GM23248 (cell line): ENCODE data around the gene RTCB. TPM values are rescaled to one million over a fixed set of nuclear protein-coding genes. Genes with fewer than 3 reads are reported as not detected.

Experiments used
- DNase-seq: peaks from one replicate; pipeline ENCODE4 v3.0.0-alpha.2; 2015
- H2AFZ ChIP-seq: fragments of 200-600 bp; sonication (generic); 2 replicates; pipeline ENCODE4 v1.6.1; 2016; ENCODE audit warnings: antibody characterized with exemption
- H3F3A ChIP-seq: fragments of 200-600 bp; sonication (generic); 2 replicates; pipeline ENCODE4 v1.6.1; 2016; ENCODE audit warnings: mild to moderate bottlenecking, antibody characterized with exemption, mixed run types; ENCODE audit not compliant: insufficient read depth
- H3K27ac ChIP-seq: fragments of 200-600 bp; sonication (generic); 2 replicates; pipeline ENCODE4 v1.5.1; 2016; ENCODE audit warnings: mild to moderate bottlenecking
- H3K27me3 ChIP-seq: fragments of 200-600 bp; sonication (generic); replicated peaks from 2 replicates; pipeline ENCODE4 v1.6.1; 2016; ENCODE audit warnings: mild to moderate bottlenecking; ENCODE audit not compliant: insufficient read depth
- H3K36me3 ChIP-seq: fragments of 200-600 bp; sonication (generic); 2 replicates; pipeline ENCODE4 v1.6.1; 2016; ENCODE audit warnings: low read depth, mild to moderate bottlenecking
- H3K4me1 ChIP-seq: fragments of 200-600 bp; sonication (generic); 2 replicates; pipeline ENCODE4 v1.6.1; 2016; ENCODE audit warnings: mild to moderate bottlenecking; ENCODE audit not compliant: insufficient read depth
- H3K4me2 ChIP-seq: fragments of 200-600 bp; sonication (generic); one replicate; pipeline ENCODE4 v1.6.1; 2016; ENCODE audit warnings: mild to moderate bottlenecking; ENCODE audit not compliant: unreplicated experiment
- H3K4me3 ChIP-seq: fragments of 200-600 bp; sonication (generic); 2 replicates; pipeline ENCODE4 v1.5.1; 2016; ENCODE audit warnings: mild to moderate bottlenecking
- H3K79me2 ChIP-seq: fragments of 200-600 bp; sonication (generic); 2 replicates; pipeline ENCODE4 v1.6.1; 2016; ENCODE audit warnings: mild to moderate bottlenecking; ENCODE audit not compliant: insufficient read depth
- H3K9ac ChIP-seq: fragments of 200-600 bp; sonication (generic); 2 replicates; pipeline ENCODE4 v1.6.1; 2016; ENCODE audit warnings: mild to moderate bottlenecking
- H3K9me2 ChIP-seq: fragments of 200-600 bp; sonication (generic); 2 replicates; pipeline ENCODE4 v1.6.1; 2016; ENCODE audit warnings: mixed run types, mild to moderate bottlenecking, moderate library complexity; ENCODE audit not compliant: insufficient read depth
- H3K9me3 ChIP-seq: fragments of 200-600 bp; sonication (generic); one replicate; pipeline ENCODE4 v1.6.1; 2017; ENCODE audit warnings: low read depth
- H4K20me1 ChIP-seq: fragments of 200-600 bp; sonication (generic); 2 replicates; pipeline ENCODE4 v1.6.0; 2016; ENCODE audit not compliant: insufficient read depth
- EZH2 ChIP-seq: fragments of 200-600 bp; sonication (generic); IDR thresholded peaks from 2 replicates; pipeline ENCODE4 v1.6.1; 2018; ENCODE audit warnings: antibody characterized with exemption, mild to moderate bottlenecking; ENCODE audit not compliant: insufficient read depth, poor library complexity, severe bottlenecking
- EZH2phosphoT487 ChIP-seq: fragments of 200-600 bp; sonication (generic); IDR thresholded peaks from 2 replicates; pipeline ENCODE4 v1.6.1; 2018; ENCODE audit warnings: antibody characterized with exemption, moderate library complexity, mild to moderate bottlenecking, low read depth; ENCODE audit not compliant: insufficient read depth
- WGBS, 2 experiments: methylation state at CpG; one replicate each; pipeline ENCODE4 v1.1.6; 2015 to 2017; ENCODE audit warnings: low lambda C conversion rate in 2 of 2, low coverage in 1 of 2; ENCODE audit errors: missing lambda C conversion rate in 2 of 2; 5-methylcytosine and 5-hydroxymethylcytosine counted together
- in situ Hi-C: fragments of 300-500 bp; cut with MboI; formaldehyde crosslinking; loops from 2 replicates; pipeline ENCODE4 v1.15.0; 2020
- polyA plus RNA-seq: library from polyadenylated mRNA; unstranded; fragments of >200 nt; fragmentation: Nextera tagmentation; extraction: Ambion mirVana; gene quantifications from 2 replicates; pipeline ENCODE4 v1.2.1, GENCODE V29; 2016
- small RNA-seq: library from RNA; depleted of rRNA; stranded (forward); fragments of <200 nt; gene quantifications from one replicate; pipeline ENCODE3, GENCODE V24; 2014; ENCODE audit warnings: low read depth, low replicate concordance
- total RNA-seq: library from RNA; depleted of rRNA; stranded (reverse); fragments of >200 nt; shearing (Covaris generic); gene quantifications from 2 replicates; pipeline ENCODE4 v1.2.3, GENCODE V29; 2014; rRNA removed

The RTCB gene
- total and polyA plus RNA-seq, 2 experiments from 2014 or later: 88.8 to 101 TPM

GRCh38 chr22:32341122-32341740 lies 70.8 kb downstream of the RTCB start:
- H3K27ac ChIP-seq: no peak overlapping the region

DNA sequence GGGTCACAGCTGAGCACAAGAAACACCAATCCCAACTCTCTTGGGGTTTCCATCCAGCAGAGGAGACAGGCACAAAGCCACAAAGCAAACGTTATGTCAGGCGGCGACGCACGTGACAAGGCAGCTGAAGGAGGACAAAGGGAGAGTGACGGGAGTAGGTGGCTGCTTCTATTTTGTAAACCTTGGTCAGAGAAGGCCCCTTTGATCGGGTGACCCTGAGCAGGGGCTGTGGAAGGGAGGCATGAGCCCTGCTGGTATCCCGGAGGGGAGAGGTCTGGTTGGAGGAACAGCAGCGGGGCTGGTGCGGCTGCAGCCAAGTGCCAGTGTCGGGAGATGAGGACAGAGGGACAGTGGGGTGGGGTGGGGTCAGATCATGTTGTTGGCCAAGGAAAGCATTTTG lies 71.6 kb downstream of the RTCB start:
- H2AFZ ChIP-seq: no peak overlapping the region
- H3K79me2 ChIP-seq: no peaks in the 10 kb centered on the region
- no peak overlapping the region for H3K4me2 ChIP-seq
- WGBS, 2 experiments: 68 to 71% methylated on average over 11 of the region's 11 CpGs
- H3K4me1 ChIP-seq: no peaks in the 10 kb centered on the region
- no peaks in the 10 kb centered on the region for H3K9me2 ChIP-seq
- no peak for DNase-seq
- no peak overlapping the region for H3K27ac ChIP-seq
- H3K27me3 ChIP-seq: peaks cover 43% of the 10 kb centered on the region
- H3K36me3 ChIP-seq: no peaks in the 10 kb centered on the region
- no peaks in the 10 kb centered on the region for H4K20me1 ChIP-seq
- no peak overlapping the region for H3K4me3 ChIP-seq
- no peaks in the 10 kb centered on the region for H3K9me3 ChIP-seq
- in situ Hi-C loops: no loop called here
- H3K9ac ChIP-seq: no peak overlapping the region
- no peak for TF ChIP-seq EZH2
- TF ChIP-seq EZH2phosphoT487: no peak
- no peaks in the 10 kb centered on the region for H3F3A ChIP-seq

More at GRCh38 chr22:32341122-32341740, 70.8 kb downstream of the RTCB start:
- no peaks in the 10 kb centered on the region for H3K9me3 ChIP-seq
- no peak for TF ChIP-seq EZH2
- TF ChIP-seq EZH2phosphoT487: no peak
- no peak overlapping the region for H3K9ac ChIP-seq
- H3K4me2 ChIP-seq: no peak overlapping the region
- H3K4me3 ChIP-seq: no peak overlapping the region
- H3K79me2 ChIP-seq: no peaks in the 10 kb centered on the region
- H3K9me2 ChIP-seq: no peaks in the 10 kb centered on the region
- no peaks in the 10 kb centered on the region for H3K36me3 ChIP-seq
- no peaks in the 10 kb centered on the region for H3K4me1 ChIP-seq
- in situ Hi-C loops: no loop called here
- peaks cover 48% of the 10 kb centered on the region for H3K27me3 ChIP-seq
- no peaks in the 10 kb centered on the region for H4K20me1 ChIP-seq
- no peak for DNase-seq
- 60 to 66% methylated on average over 12 to 13 of the region's 13 CpGs for WGBS, 2 experiments
- no peaks in the 10 kb centered on the region for H3F3A ChIP-seq
- no peak overlapping the region for H2AFZ ChIP-seq

- WGBS, 2 experiments: 69 to 71% methylated on average over 22 to 23 of the region's 23 CpGs
- peaks cover 33% of the 10 kb centered on the region for H3K27me3 ChIP-seq
- no peak for TF ChIP-seq EZH2phosphoT487
- TF ChIP-seq EZH2: no peak
- no peaks in the 10 kb centered on the region for H3K79me2 ChIP-seq
- H3F3A ChIP-seq: no peaks in the 10 kb centered on the region
- no peak overlapping the region for H3K4me2 ChIP-seq
- H3K9me3 ChIP-seq: no peaks in the 10 kb centered on the region
- H3K4me3 ChIP-seq: no peak overlapping the region
- H3K27ac ChIP-seq: no peak overlapping the region
- DNase-seq: no peak
- in situ Hi-C loops: no loop called here
- H2AFZ ChIP-seq: no peak overlapping the region
- H3K4me1 ChIP-seq: no peaks in the 10 kb centered on the region
- H3K36me3 ChIP-seq: no peaks in the 10 kb centered on the region
- no peaks in the 10 kb centered on the region for H4K20me1 ChIP-seq
- no peak overlapping the region for H3K9ac ChIP-seq
- H3K9me2 ChIP-seq: no peaks in the 10 kb centered on the region
Measured at GRCh38 chr22:32339190-32340012, 72.6 kb downstream of the RTCB start.

DNA sequence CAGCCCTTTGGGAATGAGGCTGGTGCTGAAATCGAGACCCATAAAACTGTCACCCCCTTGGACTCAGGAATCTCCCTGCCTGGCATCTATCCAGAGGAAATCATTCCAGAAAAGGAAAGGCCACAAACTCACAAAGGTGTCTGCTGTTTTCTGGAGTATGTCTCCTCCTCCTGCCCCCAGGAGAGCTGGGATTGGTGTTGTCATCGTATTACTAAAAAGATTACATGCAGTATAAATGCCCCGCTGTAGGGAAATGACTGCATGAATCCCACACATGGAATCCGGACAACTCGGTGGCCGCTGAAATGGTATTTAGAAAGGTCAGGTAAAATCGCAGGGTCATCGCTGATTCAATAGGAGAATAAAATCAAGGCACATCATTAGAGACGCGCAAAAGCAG lies 73.3 kb downstream of the RTCB start:
- in situ Hi-C loops: no loop called here
- no peak overlapping the region for H3K9ac ChIP-seq
- TF ChIP-seq EZH2phosphoT487: no peak
- H3K9me3 ChIP-seq: no peaks in the 10 kb centered on the region
- H3F3A ChIP-seq: no peaks in the 10 kb centered on the region
- WGBS, 2 experiments: 70 to 72% methylated on average over 10 of the region's 10 CpGs
- H2AFZ ChIP-seq: no peak overlapping the region
- no peaks in the 10 kb centered on the region for H3K36me3 ChIP-seq
- DNase-seq: no peak
- H3K79me2 ChIP-seq: no peaks in the 10 kb centered on the region
- H3K4me3 ChIP-seq: no peak overlapping the region
- no peak overlapping the region for H3K4me2 ChIP-seq
- H3K4me1 ChIP-seq: no peaks in the 10 kb centered on the region
- H3K9me2 ChIP-seq: no peaks in the 10 kb centered on the region
- H3K27me3 ChIP-seq: peaks cover 30% of the 10 kb centered on the region
- no peak overlapping the region for H3K27ac ChIP-seq
- no peaks in the 10 kb centered on the region for H4K20me1 ChIP-seq

Small RNA genes within 50 kb of the gene (small RNA-seq; reads per million reads assigned to genes)
- gene AL021937.2 (not detected), gene IGLVIVOR22-2 (not detected), gene RF02171 (not detected), gene RF02172 (not detected)

Other genes starting within 250 kb of the RTCB start
- gene RFPL2, start 207.2 kb downstream of the RTCB start, total RNA-seq: not detected in 2 replicates
- not detected in 2 replicates for gene RFPL2, start 207.2 kb downstream of the RTCB start, polyA plus RNA-seq
- gene SLC5A4, start 156.9 kb downstream of the RTCB start, total RNA-seq: not detected in 2 replicates
- gene SLC5A4, start 156.9 kb downstream of the RTCB start, polyA plus RNA-seq: not detected in 2 replicates
- gene RFPL3, start 54.4 kb downstream of the RTCB start, total RNA-seq: not detected in 2 replicates
- not detected in 2 replicates for gene RFPL3, start 54.4 kb downstream of the RTCB start, polyA plus RNA-seq
- gene BPIFC, start 52.2 kb upstream of the RTCB start, total RNA-seq: not detected in 2 replicates
- not detected in 2 replicates for gene BPIFC, start 52.2 kb upstream of the RTCB start, polyA plus RNA-seq
- gene FBXO7, start 62.6 kb upstream of the RTCB start, total RNA-seq: 82.3 and 89.2 TPM in 2 replicates
- 93.3 and 94.2 TPM in 2 replicates for gene FBXO7, start 62.6 kb upstream of the RTCB start, polyA plus RNA-seq